ENCODE results near the gene ALG9.
A peak's percentile ranks its signal among the peaks of the same experiment; 100 is the strongest.

Gene ALG9

DNA sequence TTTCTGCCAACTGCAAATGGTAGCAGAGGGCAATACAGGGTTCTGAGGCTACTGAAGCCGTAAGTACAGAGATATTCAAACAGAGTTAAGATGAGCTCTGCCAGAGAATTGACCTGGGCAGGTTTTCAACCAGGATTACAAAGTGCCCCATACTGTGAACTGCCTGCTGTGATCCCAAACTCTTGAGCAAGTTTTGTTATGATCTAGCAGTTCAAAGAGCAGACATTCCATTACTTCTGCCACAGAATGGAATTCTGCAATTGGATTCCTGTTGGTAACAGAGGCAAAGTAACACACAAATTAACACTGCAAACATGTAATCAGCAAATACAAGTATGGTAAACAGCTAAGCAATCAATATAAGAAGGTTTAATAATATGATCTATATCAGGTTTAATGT is 31.2 kb downstream of the ALG9 start:
- no peaks in the 10 kb centered on the region for H3K27me3 ChIP-seq (ENCODE audit: insufficient read depth, low read depth)
- no peak overlapping the region for H2AFZ ChIP-seq (ENCODE audit: low read depth)
- H3K4me3 ChIP-seq (IDR thresholded peaks at IDR 0.05; ENCODE audit: insufficient read depth, low read depth, low read length), result no peak overlapping the region
- TF ChIP-seq, protein P1, sequence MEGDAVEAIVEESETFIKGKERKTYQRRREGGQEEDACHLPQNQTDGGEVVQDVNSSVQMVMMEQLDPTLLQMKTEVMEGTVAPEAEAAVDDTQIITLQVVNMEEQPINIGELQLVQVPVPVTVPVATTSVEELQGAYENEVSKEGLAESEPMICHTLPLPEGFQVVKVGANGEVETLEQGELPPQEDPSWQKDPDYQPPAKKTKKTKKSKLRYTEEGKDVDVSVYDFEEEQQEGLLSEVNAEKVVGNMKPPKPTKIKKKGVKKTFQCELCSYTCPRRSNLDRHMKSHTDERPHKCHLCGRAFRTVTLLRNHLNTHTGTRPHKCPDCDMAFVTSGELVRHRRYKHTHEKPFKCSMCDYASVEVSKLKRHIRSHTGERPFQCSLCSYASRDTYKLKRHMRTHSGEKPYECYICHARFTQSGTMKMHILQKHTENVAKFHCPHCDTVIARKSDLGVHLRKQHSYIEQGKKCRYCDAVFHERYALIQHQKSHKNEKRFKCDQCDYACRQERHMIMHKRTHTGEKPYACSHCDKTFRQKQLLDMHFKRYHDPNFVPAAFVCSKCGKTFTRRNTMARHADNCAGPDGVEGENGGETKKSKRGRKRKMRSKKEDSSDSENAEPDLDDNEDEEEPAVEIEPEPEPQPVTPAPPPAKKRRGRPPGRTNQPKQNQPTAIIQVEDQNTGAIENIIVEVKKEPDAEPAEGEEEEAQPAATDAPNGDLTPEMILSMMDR (conservative IDR thresholded peaks at IDR 0.05; ENCODE audit: low read depth, low read length), result no peak
- no peak overlapping the region for H3K4me2 ChIP-seq
- no peak overlapping the region for H3K27ac ChIP-seq
- H4K20me1 ChIP-seq (ENCODE audit: insufficient read depth), result no peaks in the 10 kb centered on the region
- peaks cover 41% of the 10 kb centered on the region for H3K4me1 ChIP-seq (ENCODE audit: low read depth, poor library complexity, severe bottlenecking)
- no peaks in the 10 kb centered on the region for H3K79me2 ChIP-seq (ENCODE audit: insufficient read depth, low read depth)
- no peak overlapping the region for H3K9ac ChIP-seq
- H3K36me3 ChIP-seq (ENCODE audit: insufficient read depth), result no peaks in the 10 kb centered on the region

GRCh38 chr11:111838054-111838453 is 33.3 kb downstream of the ALG9 start:
- Histone ChIP-seq H4K20me1 (ENCODE audit: insufficient read depth) (no peaks in the 10 kb centered on the region), H3K79me2 (ENCODE audit: insufficient read depth, low read depth) (no peaks in the 10 kb centered on the region), H3K4me3 (IDR thresholded peaks at IDR 0.05; ENCODE audit: insufficient read depth, low read depth, low read length) (no peak overlapping the region), H3K4me2 (no peak overlapping the region), H3K27ac (no peak overlapping the region), H3K4me1 (ENCODE audit: low read depth, poor library complexity, severe bottlenecking) (peaks cover 41% of the 10 kb centered on the region), H2AFZ (ENCODE audit: low read depth) (no peak overlapping the region), H3K9ac (no peak overlapping the region), H3K27me3 (ENCODE audit: insufficient read depth, low read depth) (no peaks in the 10 kb centered on the region), H3K36me3 (ENCODE audit: insufficient read depth) (no peaks in the 10 kb centered on the region)
- TF ChIP-seq, protein P1 (conservative IDR thresholded peaks at IDR 0.05; ENCODE audit: low read depth, low read length), result no peak

DNA sequence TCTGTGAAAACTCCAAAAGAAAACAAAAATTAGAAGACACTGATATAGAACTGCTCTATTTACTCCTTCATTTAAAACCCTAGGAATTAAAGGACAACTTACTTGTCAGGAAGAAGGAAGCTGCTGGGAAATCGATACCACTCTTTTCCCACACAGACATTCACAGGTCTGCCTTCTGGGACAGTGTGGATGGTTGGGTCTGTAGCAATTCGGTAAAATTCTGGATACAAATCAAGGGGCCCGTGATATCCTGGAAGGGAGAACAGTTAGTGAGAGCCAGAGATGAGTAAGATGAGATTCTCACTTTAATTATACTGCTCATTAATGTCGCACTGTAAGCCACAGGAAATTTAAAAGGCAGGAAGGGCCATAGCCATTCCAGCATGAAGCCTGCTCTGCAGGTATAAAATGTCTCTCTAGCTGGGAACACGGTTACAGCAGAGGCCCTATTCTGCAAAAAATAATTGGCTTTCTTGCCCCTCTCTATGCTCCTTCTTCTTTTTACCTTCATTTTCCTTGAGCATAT is 34.0 kb downstream of the ALG9 start:
- TF ChIP-seq, protein P1 (conservative IDR thresholded peaks at IDR 0.05; ENCODE audit: low read depth, low read length), result no peak
- Histone ChIP-seq H3K4me2 (no peak overlapping the region), H3K9ac (no peak overlapping the region), H2AFZ (ENCODE audit: low read depth) (no peak overlapping the region), H3K27me3 (ENCODE audit: insufficient read depth, low read depth) (no peaks in the 10 kb centered on the region), H3K4me3 (IDR thresholded peaks at IDR 0.05; ENCODE audit: insufficient read depth, low read depth, low read length) (no peak overlapping the region), H4K20me1 (ENCODE audit: insufficient read depth) (no peaks in the 10 kb centered on the region), H3K79me2 (ENCODE audit: insufficient read depth, low read depth) (no peaks in the 10 kb centered on the region), H3K36me3 (ENCODE audit: insufficient read depth) (no peaks in the 10 kb centered on the region), H3K4me1 (ENCODE audit: low read depth, poor library complexity, severe bottlenecking) (peaks cover 41% of the 10 kb centered on the region), H3K27ac (no peak overlapping the region)

DNA sequence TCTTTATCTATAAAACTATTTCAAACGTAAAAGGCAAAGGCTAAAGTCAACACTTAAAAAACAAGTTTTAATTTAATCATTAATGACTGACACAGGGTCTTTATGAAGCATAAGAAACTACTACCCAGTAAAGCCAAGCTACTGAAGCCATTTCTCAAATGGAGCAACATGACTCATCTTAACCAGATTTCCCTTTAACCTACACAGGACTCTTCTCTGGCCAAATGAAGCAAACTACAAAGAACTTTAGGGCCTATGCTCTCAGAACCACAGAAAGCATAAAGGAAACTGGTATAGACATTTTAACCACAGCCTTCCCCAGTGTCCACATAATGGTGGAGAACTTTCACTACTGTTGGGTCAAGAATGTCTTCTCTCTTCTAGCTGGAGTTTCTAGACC is 34.7 kb downstream of the ALG9 start:
- Histone ChIP-seq H4K20me1 (ENCODE audit: insufficient read depth) (no peaks in the 10 kb centered on the region), H3K4me1 (ENCODE audit: low read depth, poor library complexity, severe bottlenecking) (peaks cover 36% of the 10 kb centered on the region), H3K79me2 (ENCODE audit: insufficient read depth, low read depth) (no peaks in the 10 kb centered on the region), H2AFZ (ENCODE audit: low read depth) (no peak overlapping the region), H3K9ac (no peak overlapping the region), H3K27ac (no peak overlapping the region), H3K4me2 (peak overlapping the region; percentile 45), H3K36me3 (ENCODE audit: insufficient read depth) (no peaks in the 10 kb centered on the region), H3K27me3 (ENCODE audit: insufficient read depth, low read depth) (no peaks in the 10 kb centered on the region), H3K4me3 (IDR thresholded peaks at IDR 0.05; ENCODE audit: insufficient read depth, low read depth, low read length) (no peak overlapping the region)
- TF ChIP-seq, protein P1 (conservative IDR thresholded peaks at IDR 0.05; ENCODE audit: low read depth, low read length), result no peak
